Measurements from ENCODE around the gene CIBAR2.
"Not testable (repeated sequence)": the region's sequence is repeated elsewhere in the genome, so short reads cannot be mapped to it uniquely, and the experiment has no call there.

CIBAR2 gene

GRCh38 chr16:85125570-85126393, 13.5 kb upstream of the CIBAR2 start:
- no peak overlapping the region for H3K4me3 ChIP-seq (ENCODE audit: low read depth, low read length)
- H3K27ac ChIP-seq (ENCODE audit: low read depth, low read length): no peak overlapping the region
- no peak overlapping the region for H3K9ac ChIP-seq (ENCODE audit: low read depth, low read length)
- H3K27me3 ChIP-seq (ENCODE audit: control insufficient read depth, insufficient read depth, low read length): 0 out of 2 replicates have a peak, but pooled peaks cover 3% of the 10 kb centered on the region
- H3K36me3 ChIP-seq (ENCODE audit: control insufficient read depth, insufficient read depth, low read length): no peaks in the 10 kb centered on the region
- peaks cover 14% of the 10 kb centered on the region for H3K4me1 ChIP-seq (ENCODE audit: control insufficient read depth, insufficient read depth, low read length)
- no peaks in the 10 kb centered on the region for H3K9me3 ChIP-seq (ENCODE audit: control insufficient read depth, insufficient read depth, low read length)

GRCh38 chr16:85124636-85125346, 12.5 kb upstream of the CIBAR2 start:
- H3K36me3 ChIP-seq (ENCODE audit: control insufficient read depth, insufficient read depth, low read length): no peaks in the 10 kb centered on the region

GRCh38 chr16:85123891-85124635, 11.8 kb upstream of the CIBAR2 start:
- H3K9ac ChIP-seq (ENCODE audit: low read depth, low read length): no peak overlapping the region
- peaks cover 9% of the 10 kb centered on the region for H3K4me1 ChIP-seq (ENCODE audit: control insufficient read depth, insufficient read depth, low read length)
- H3K9me3 ChIP-seq (ENCODE audit: control insufficient read depth, insufficient read depth, low read length): no peaks in the 10 kb centered on the region
- peak overlapping the region; percentile 73 for H3K27ac ChIP-seq (ENCODE audit: low read depth, low read length)
- 0 out of 2 replicates have a peak, but pooled peaks cover 3% of the 10 kb centered on the region for H3K27me3 ChIP-seq (ENCODE audit: control insufficient read depth, insufficient read depth, low read length)
- no peak overlapping the region for H3K4me3 ChIP-seq (ENCODE audit: low read depth, low read length)
- no peaks in the 10 kb centered on the region for H3K36me3 ChIP-seq (ENCODE audit: control insufficient read depth, insufficient read depth, low read length)

More at GRCh38 chr16:85124636-85125346, 12.5 kb upstream of the CIBAR2 start:
- Histone ChIP-seq H3K9ac (ENCODE audit: low read depth, low read length) (no peak overlapping the region), H3K27ac (ENCODE audit: low read depth, low read length) (no peak overlapping the region), H3K4me1 (ENCODE audit: control insufficient read depth, insufficient read depth, low read length) (peaks cover 9% of the 10 kb centered on the region), H3K4me3 (ENCODE audit: low read depth, low read length) (no peak overlapping the region), H3K9me3 (ENCODE audit: control insufficient read depth, insufficient read depth, low read length) (no peaks in the 10 kb centered on the region), H3K27me3 (ENCODE audit: control insufficient read depth, insufficient read depth, low read length) (0 out of 2 replicates have a peak, but pooled peaks cover 3% of the 10 kb centered on the region)

- peak overlapping the region; percentile 73 for H3K27ac ChIP-seq (ENCODE audit: low read depth, low read length)
- H3K9me3 ChIP-seq (ENCODE audit: control insufficient read depth, insufficient read depth, low read length); H3K9ac ChIP-seq (ENCODE audit: low read depth, low read length); H3K27me3 ChIP-seq (ENCODE audit: control insufficient read depth, insufficient read depth, low read length); H3K4me1 ChIP-seq (ENCODE audit: control insufficient read depth, insufficient read depth, low read length); H3K4me3 ChIP-seq (ENCODE audit: low read depth, low read length); H3K36me3 ChIP-seq (ENCODE audit: control insufficient read depth, insufficient read depth, low read length): not testable (repeated sequence)
These were observed 11.2 kb upstream of the CIBAR2 start for GRCh38 chr16:85123441-85123840.

- no peaks in the 10 kb centered on the region for H3K9me3 ChIP-seq (ENCODE audit: control insufficient read depth, insufficient read depth, low read length)
These were observed 7.7 kb upstream of the CIBAR2 start for GRCh38 chr16:85120006-85120340.

GRCh38 chr16:85117418-85117817, 5.1 kb upstream of the CIBAR2 start:
- Histone ChIP-seq H3K9ac (ENCODE audit: low read depth, low read length) (no peak overlapping the region), H3K27ac (ENCODE audit: low read depth, low read length) (no peak overlapping the region), H3K27me3 (ENCODE audit: control insufficient read depth, insufficient read depth, low read length) (no peaks in the 10 kb centered on the region), H3K36me3 (ENCODE audit: control insufficient read depth, insufficient read depth, low read length) (no peaks in the 10 kb centered on the region), H3K4me3 (ENCODE audit: low read depth, low read length) (no peak overlapping the region), H3K4me1 (ENCODE audit: control insufficient read depth, insufficient read depth, low read length) (peaks cover 4% of the 10 kb centered on the region; the same call in 1 of the 2 replicates), H3K9me3 (ENCODE audit: control insufficient read depth, insufficient read depth, low read length) (no peaks in the 10 kb centered on the region)

More at GRCh38 chr16:85120006-85120340, 7.7 kb upstream of the CIBAR2 start:
- Histone ChIP-seq H3K4me3 (ENCODE audit: low read depth, low read length) (no peak overlapping the region), H3K4me1 (ENCODE audit: control insufficient read depth, insufficient read depth, low read length) (no peaks in the 10 kb centered on the region; the same call in 1 of the 2 replicates), H3K27ac (ENCODE audit: low read depth, low read length) (no peak overlapping the region), H3K9ac (ENCODE audit: low read depth, low read length) (no peak overlapping the region), H3K36me3 (ENCODE audit: control insufficient read depth, insufficient read depth, low read length) (no peaks in the 10 kb centered on the region), H3K27me3 (ENCODE audit: control insufficient read depth, insufficient read depth, low read length) (no peaks in the 10 kb centered on the region)

- Histone ChIP-seq H3K36me3 (ENCODE audit: control insufficient read depth, insufficient read depth, low read length) (no peaks in the 10 kb centered on the region), H3K9me3 (ENCODE audit: control insufficient read depth, insufficient read depth, low read length) (no peaks in the 10 kb centered on the region), H3K27me3 (ENCODE audit: control insufficient read depth, insufficient read depth, low read length) (no peaks in the 10 kb centered on the region), H3K4me1 (ENCODE audit: control insufficient read depth, insufficient read depth, low read length) (peaks cover 4% of the 10 kb centered on the region; the same call in 1 of the 2 replicates), H3K4me3 (ENCODE audit: low read depth, low read length) (no peak overlapping the region), H3K27ac (ENCODE audit: low read depth, low read length) (no peak overlapping the region), H3K9ac (ENCODE audit: low read depth, low read length) (no peak overlapping the region)
These were observed 2.8 kb upstream of the CIBAR2 start for GRCh38 chr16:85114909-85115567.

- H3K27me3 ChIP-seq (ENCODE audit: control insufficient read depth, insufficient read depth, low read length): no peaks in the 10 kb centered on the region
- H3K36me3 ChIP-seq (ENCODE audit: control insufficient read depth, insufficient read depth, low read length): no peaks in the 10 kb centered on the region
- no peaks in the 10 kb centered on the region for H3K9me3 ChIP-seq (ENCODE audit: control insufficient read depth, insufficient read depth, low read length)
- peaks cover 4% of the 10 kb centered on the region; the same call in 1 of the 2 replicates for H3K4me1 ChIP-seq (ENCODE audit: control insufficient read depth, insufficient read depth, low read length)
- no peak overlapping the region for H3K4me3 ChIP-seq (ENCODE audit: low read depth, low read length)
- no peak overlapping the region for H3K9ac ChIP-seq (ENCODE audit: low read depth, low read length)
- no peak overlapping the region for H3K27ac ChIP-seq (ENCODE audit: low read depth, low read length)
These were observed 1.6 kb upstream of the CIBAR2 start for GRCh38 chr16:85113913-85114312.

- H3K4me1 ChIP-seq (ENCODE audit: control insufficient read depth, insufficient read depth, low read length): peaks cover 4% of the 10 kb centered on the region; the same call in 1 of the 2 replicates
- no peak overlapping the region for H3K4me3 ChIP-seq (ENCODE audit: low read depth, low read length)
- H3K36me3 ChIP-seq (ENCODE audit: control insufficient read depth, insufficient read depth, low read length): no peaks in the 10 kb centered on the region
- no peaks in the 10 kb centered on the region for H3K27me3 ChIP-seq (ENCODE audit: control insufficient read depth, insufficient read depth, low read length)
- no peak overlapping the region for H3K27ac ChIP-seq (ENCODE audit: low read depth, low read length)
- no peak overlapping the region for H3K9ac ChIP-seq (ENCODE audit: low read depth, low read length)
- no peaks in the 10 kb centered on the region for H3K9me3 ChIP-seq (ENCODE audit: control insufficient read depth, insufficient read depth, low read length)
These were observed 979 bp upstream of the CIBAR2 start for GRCh38 chr16:85113168-85113733.

GRCh38 chr16:85111184-85111583, 1.1 kb downstream of the CIBAR2 start:
- Histone ChIP-seq H3K9ac (ENCODE audit: low read depth, low read length) (no peak overlapping the region), H3K27ac (ENCODE audit: low read depth, low read length) (no peak overlapping the region), H3K4me1 (ENCODE audit: control insufficient read depth, insufficient read depth, low read length) (peaks cover 4% of the 10 kb centered on the region; the same call in 1 of the 2 replicates), H3K4me3 (ENCODE audit: low read depth, low read length) (no peak overlapping the region), H3K36me3 (ENCODE audit: control insufficient read depth, insufficient read depth, low read length) (no peaks in the 10 kb centered on the region), H3K9me3 (ENCODE audit: control insufficient read depth, insufficient read depth, low read length) (no peaks in the 10 kb centered on the region), H3K27me3 (ENCODE audit: control insufficient read depth, insufficient read depth, low read length) (no peaks in the 10 kb centered on the region)

Measured in HUES48 (cell line).